ENCODE results near the gene RPL6.
A peak's percentile ranks its signal among the peaks of the same experiment; 100 is the strongest.

Gene RPL6

GRCh38 chr12:112389228-112389627 lies 20.2 kb downstream of the RPL6 start:
- DNase-seq (ENCODE audit: extremely low read depth, low read depth) = no peak
- TF ChIP-seq CTCF (IDR thresholded peaks at IDR 0.05; ENCODE audit: low read depth, low read length, missing control alignments) = no peak
- H3K4me3 ChIP-seq (replicated peaks; ENCODE audit: low read depth, low read length) = no peak overlapping the region

GRCh38 chr12:112386726-112387125 lies 22.7 kb downstream of the RPL6 start:
- DNase-seq (ENCODE audit: extremely low read depth, low read depth) = no peak
- no peak for TF ChIP-seq CTCF (IDR thresholded peaks at IDR 0.05; ENCODE audit: low read depth, low read length, missing control alignments)
- no peak overlapping the region for H3K4me3 ChIP-seq (replicated peaks; ENCODE audit: low read depth, low read length)

- TF ChIP-seq CTCF (IDR thresholded peaks at IDR 0.05; ENCODE audit: low read depth, low read length, missing control alignments) = no peak
- no peak for DNase-seq (ENCODE audit: extremely low read depth, low read depth)
- H3K4me3 ChIP-seq (replicated peaks; ENCODE audit: low read depth, low read length) = peak overlapping the region; percentile 53
Observed at GRCh38 chr12:112382866-112383265, 26.5 kb downstream of the RPL6 start.

- no peak for TF ChIP-seq CTCF (IDR thresholded peaks at IDR 0.05; ENCODE audit: low read depth, low read length, missing control alignments)
- H3K4me3 ChIP-seq (replicated peaks; ENCODE audit: low read depth, low read length) = peak within 1 kb of the TSS; percentile 53
- DNase-seq (ENCODE audit: extremely low read depth, low read depth) = peak; percentile 26
Observed at GRCh38 chr12:112381883-112382796, 27.3 kb downstream of the RPL6 start, which contains the start of gene HECTD4. Gene HECTD4 (minus strand): TSS chr12:112382431. CDS start chr12:112382128, 303 bp downstream.

- peak overlapping the region; percentile 53 for H3K4me3 ChIP-seq (replicated peaks; ENCODE audit: low read depth, low read length)
- DNase-seq (ENCODE audit: extremely low read depth, low read depth) = no peak
- TF ChIP-seq CTCF (IDR thresholded peaks at IDR 0.05; ENCODE audit: low read depth, low read length, missing control alignments) = no peak
Observed at GRCh38 chr12:112381406-112381882, 28.0 kb downstream of the RPL6 start.

GRCh38 chr12:112380663-112381405 lies 28.6 kb downstream of the RPL6 start:
- peak overlapping the region; percentile 53 for H3K4me3 ChIP-seq (replicated peaks; ENCODE audit: low read depth, low read length)
- no peak for DNase-seq (ENCODE audit: extremely low read depth, low read depth)
- no peak for TF ChIP-seq CTCF (IDR thresholded peaks at IDR 0.05; ENCODE audit: low read depth, low read length, missing control alignments)
